Hepatocyte (in vitro differentiated cells): Measurements from ENCODE around the gene XYLT1. TPM values are rescaled to one million over a fixed set of nuclear protein-coding genes. Genes with fewer than 3 reads are reported as not detected.

Source experiments
- DNase-seq: peaks from one replicate; pipeline ENCODE4 v3.0.0-alpha.2; 2016; ENCODE audit warnings: low spot score
- H2AFZ ChIP-seq: fragments of 200-600 bp; sonication (generic); 2 replicates; pipeline ENCODE4 v1.6.0; 2016; ENCODE audit warnings: antibody characterized with exemption, mild to moderate bottlenecking
- H3K27ac ChIP-seq: fragments of 200-600 bp; sonication (generic); 2 replicates; pipeline ENCODE4 v1.5.1; 2016; ENCODE audit warnings: mild to moderate bottlenecking
- H3K27me3 ChIP-seq: fragments of 200-600 bp; sonication (generic); 2 replicates; pipeline ENCODE4 v1.6.1; 2016
- H3K36me3 ChIP-seq: fragments of 200-600 bp; sonication (generic); replicated peaks from 2 replicates; pipeline ENCODE4 v1.5.1; 2016; ENCODE audit warnings: low read depth; ENCODE audit not compliant: insufficient read depth
- H3K4me1 ChIP-seq: fragments of 200-600 bp; sonication (generic); 2 replicates; pipeline ENCODE4 v1.5.1; 2016; ENCODE audit warnings: mild to moderate bottlenecking, moderate library complexity; ENCODE audit not compliant: insufficient read depth
- H3K4me2 ChIP-seq: fragments of 200-600 bp; sonication (generic); 2 replicates; pipeline ENCODE4 v1.6.0; 2016
- H3K4me3 ChIP-seq: fragments of 200-600 bp; sonication (generic); 2 replicates; pipeline ENCODE4 v1.5.1; 2016; ENCODE audit warnings: mild to moderate bottlenecking
- H3K79me2 ChIP-seq: fragments of 200-600 bp; sonication (generic); 2 replicates; pipeline ENCODE4 v1.6.0; 2017; ENCODE audit warnings: mild to moderate bottlenecking
- H3K9me2 ChIP-seq: fragments of 200-600 bp; sonication (generic); replicated peaks from 2 replicates; pipeline ENCODE4 v1.6.0; 2017; ENCODE audit warnings: mild to moderate bottlenecking; ENCODE audit not compliant: insufficient read depth
- H3K9me3 ChIP-seq: fragments of 200-600 bp; sonication (generic); 2 replicates; pipeline ENCODE4 v1.5.1; 2016; ENCODE audit warnings: low read depth, mild to moderate bottlenecking
- H4K20me1 ChIP-seq: fragments of 200-600 bp; sonication (generic); 2 replicates; pipeline ENCODE4 v1.6.0; 2016; ENCODE audit warnings: mild to moderate bottlenecking; ENCODE audit not compliant: insufficient read depth, poor library complexity, severe bottlenecking
- EZH2 ChIP-seq: fragments of 200-600 bp; sonication (generic); IDR thresholded peaks from 2 replicates; pipeline ENCODE4 v1.6.1; 2016; ENCODE audit warnings: antibody characterized with exemption, mild to moderate bottlenecking, borderline replicate concordance
- EZH2phosphoT487 ChIP-seq: fragments of 200-600 bp; sonication (generic); IDR thresholded peaks from one replicate; pipeline ENCODE4 v1.6.1; 2018; ENCODE audit warnings: antibody characterized with exemption, mild to moderate bottlenecking, low read depth, moderate library complexity; ENCODE audit not compliant: unreplicated experiment, severe bottlenecking
- WGBS: methylation state at CpG from one replicate; pipeline ENCODE4 v1.1.6; 2016; ENCODE audit warnings: low lambda C conversion rate; ENCODE audit errors: missing lambda C conversion rate; 5-methylcytosine and 5-hydroxymethylcytosine counted together
- polyA plus RNA-seq: library from polyadenylated mRNA; unstranded; fragments of >200 nt; fragmentation: Nextera tagmentation; extraction: Ambion mirVana; gene quantifications from 2 replicates; pipeline ENCODE4 v1.2.1, GENCODE V29; 2016
- total RNA-seq: library from RNA; depleted of rRNA; stranded (reverse); fragments of >200 nt; gene quantifications from 2 replicates; pipeline ENCODE4 v1.2.3, GENCODE V29; 2014
- TF ChIP-seq, protein P1 (sequence below): fragments of 200-600 bp; sonication (generic); IDR thresholded peaks from 2 replicates; pipeline ENCODE4 v1.5.1; 2016; ENCODE audit warnings: antibody characterized with exemption, mild to moderate bottlenecking; ENCODE audit not compliant: poor library complexity

XYLT1 gene
- total and polyA plus RNA-seq, 2 experiments from 2014 or later, result 6.9 to 13.7 TPM

DNA sequence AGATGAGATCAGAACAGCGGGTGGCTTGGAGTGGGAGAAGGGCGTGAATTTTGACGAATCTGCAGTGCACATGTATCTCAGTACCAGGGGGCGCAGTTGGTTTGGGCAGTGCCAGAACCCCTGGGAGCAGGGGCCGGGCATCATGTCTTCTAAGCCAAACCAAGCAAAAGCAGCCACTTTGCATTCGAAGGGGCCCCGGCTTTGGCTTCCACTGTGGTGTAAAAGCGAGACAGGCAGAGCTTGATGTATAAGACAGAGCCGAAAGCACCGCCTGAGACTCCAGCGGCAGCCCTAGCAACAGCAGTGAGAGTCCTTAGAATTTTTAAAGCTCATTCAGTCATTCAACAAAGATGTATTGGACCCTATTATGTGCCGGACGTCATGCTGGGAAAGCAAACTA, 3.8 kb upstream of the XYLT1 start:
- H3K9me3 ChIP-seq, result no peaks in the 10 kb centered on the region
- peak overlapping the region; percentile 30 for H3K4me2 ChIP-seq
- no peaks in the 10 kb centered on the region for H3K27me3 ChIP-seq
- H4K20me1 ChIP-seq, result no peaks in the 10 kb centered on the region
- peaks cover 2% of the 10 kb centered on the region for H3K79me2 ChIP-seq
- TF ChIP-seq, protein P1, sequence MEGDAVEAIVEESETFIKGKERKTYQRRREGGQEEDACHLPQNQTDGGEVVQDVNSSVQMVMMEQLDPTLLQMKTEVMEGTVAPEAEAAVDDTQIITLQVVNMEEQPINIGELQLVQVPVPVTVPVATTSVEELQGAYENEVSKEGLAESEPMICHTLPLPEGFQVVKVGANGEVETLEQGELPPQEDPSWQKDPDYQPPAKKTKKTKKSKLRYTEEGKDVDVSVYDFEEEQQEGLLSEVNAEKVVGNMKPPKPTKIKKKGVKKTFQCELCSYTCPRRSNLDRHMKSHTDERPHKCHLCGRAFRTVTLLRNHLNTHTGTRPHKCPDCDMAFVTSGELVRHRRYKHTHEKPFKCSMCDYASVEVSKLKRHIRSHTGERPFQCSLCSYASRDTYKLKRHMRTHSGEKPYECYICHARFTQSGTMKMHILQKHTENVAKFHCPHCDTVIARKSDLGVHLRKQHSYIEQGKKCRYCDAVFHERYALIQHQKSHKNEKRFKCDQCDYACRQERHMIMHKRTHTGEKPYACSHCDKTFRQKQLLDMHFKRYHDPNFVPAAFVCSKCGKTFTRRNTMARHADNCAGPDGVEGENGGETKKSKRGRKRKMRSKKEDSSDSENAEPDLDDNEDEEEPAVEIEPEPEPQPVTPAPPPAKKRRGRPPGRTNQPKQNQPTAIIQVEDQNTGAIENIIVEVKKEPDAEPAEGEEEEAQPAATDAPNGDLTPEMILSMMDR, result no peak
- TF ChIP-seq EZH2phosphoT487 (no peak), EZH2 (no peak)
- 71% methylated on average over 13 of the region's 13 CpGs for WGBS
- H3K27ac ChIP-seq, result no peak overlapping the region
- H3K4me1 ChIP-seq, result peaks cover 6% of the 10 kb centered on the region
- no peaks in the 10 kb centered on the region for H3K36me3 ChIP-seq
- no peak overlapping the region for H3K4me3 ChIP-seq
- no peak overlapping the region for H2AFZ ChIP-seq
- H3K9me2 ChIP-seq, result no peaks in the 10 kb centered on the region
- DNase-seq, result no peak

- Histone ChIP-seq H3K27ac (no peak overlapping the region), H3K9me2 (no peaks in the 10 kb centered on the region), H2AFZ (no peak overlapping the region), H3K9me3 (no peaks in the 10 kb centered on the region), H3K4me2 (peak overlapping the region; percentile 30), H4K20me1 (no peaks in the 10 kb centered on the region), H3K4me1 (peaks cover 10% of the 10 kb centered on the region), H3K4me3 (no peak overlapping the region), H3K27me3 (no peaks in the 10 kb centered on the region), H3K36me3 (no peaks in the 10 kb centered on the region), H3K79me2 (peaks cover 6% of the 10 kb centered on the region)
- DNase-seq, result peak; percentile 43
- TF ChIP-seq EZH2phosphoT487 (no peak), EZH2 (no peak)
- TF ChIP-seq, protein P1, result no peak
- 26% methylated on average over 4 of the region's 4 CpGs for WGBS
Measured at GRCh38 chr16:17474037-17474436, 3.3 kb upstream of the XYLT1 start.

GRCh38 chr16:17471719-17472461, 1.1 kb upstream of the XYLT1 start:
- DNase-seq, result no peak
- Histone ChIP-seq H3K4me2 (peak overlapping the region; percentile 83), H3K4me1 (peaks cover 22% of the 10 kb centered on the region), H3K79me2 (peaks cover 16% of the 10 kb centered on the region), H4K20me1 (no peaks in the 10 kb centered on the region), H3K36me3 (no peaks in the 10 kb centered on the region), H3K9me2 (no peaks in the 10 kb centered on the region), H3K9me3 (no peaks in the 10 kb centered on the region), H3K27ac (peak overlapping the region; percentile 82), H3K27me3 (no peaks in the 10 kb centered on the region), H2AFZ (peak overlapping the region; percentile 62), H3K4me3 (no peak overlapping the region)
- WGBS, result 75% methylated on average over 15 of the region's 15 CpGs
- TF ChIP-seq, protein P1, result no peak
- TF ChIP-seq EZH2phosphoT487, result no peak
- no peak for TF ChIP-seq EZH2
